HepG2 (cell line): ENCODE results near the gene MIDN. TPM values are rescaled to one million over a fixed set of nuclear protein-coding genes. Genes with fewer than 3 reads are reported as not detected.

Experiments used
- ASH2L ChIP-seq: fragments of 300-600, 200-600 bp; sonication (generic); IDR thresholded peaks from 2 replicates; pipeline ENCODE4 v1.7.0; 2017; ENCODE audit warnings: low read depth, mild to moderate bottlenecking, moderate library complexity, mixed read lengths, low read length; ENCODE audit not compliant: insufficient read length
- BATF2 ChIP-seq: sonication (generic); formaldehyde crosslinking; IDR thresholded peaks from 2 replicates; pipeline ENCODE4 v1.8.0; 2022; ENCODE audit warnings: mild to moderate bottlenecking, missing genetic modification reagents, moderate library complexity
- BORCS8-MEF2B ChIP-seq: sonication (generic); formaldehyde crosslinking; IDR thresholded peaks from 2 replicates; pipeline ENCODE4 v1.8.0; 2022; ENCODE audit warnings: mild to moderate bottlenecking, missing genetic modification reagents
- GATAD1 ChIP-seq: IDR thresholded peaks from 2 replicates; pipeline ENCODE4 v1.6.1; 2016; ENCODE audit warnings: missing genetic modification reagents, missing compliant biosample characterization
- HDAC2 ChIP-seq: sonication (generic); formaldehyde crosslinking; IDR thresholded peaks from 2 replicates; pipeline ENCODE4 v1.4.0; 2020; ENCODE audit warnings: missing genetic modification reagents
- HINFP ChIP-seq: sonication (generic); formaldehyde crosslinking; IDR thresholded peaks from 2 replicates; pipeline ENCODE4 v1.4.0; 2020; ENCODE audit warnings: low read depth, mild to moderate bottlenecking, missing genetic modification reagents
- HNF4A ChIP-seq: sonication (generic); formaldehyde crosslinking; IDR thresholded peaks from 2 replicates; pipeline ENCODE4 v1.4.0; 2020; ENCODE audit warnings: missing genetic modification reagents
- KDM4B ChIP-seq: sonication (generic); formaldehyde crosslinking; IDR thresholded peaks from 2 replicates; pipeline ENCODE4 v1.4.0; 2020; ENCODE audit warnings: missing genetic modification reagents
- MXD3 ChIP-seq: IDR thresholded peaks from 2 replicates; pipeline ENCODE4 v1.6.1; 2016; ENCODE audit warnings: mild to moderate bottlenecking, missing biosample characterization, missing genetic modification reagents
- PHF21A ChIP-seq: sonication (generic); formaldehyde crosslinking; IDR thresholded peaks from 2 replicates; pipeline ENCODE4 v1.5.0; 2020; ENCODE audit warnings: mild to moderate bottlenecking, missing genetic modification reagents
- RARA ChIP-seq: IDR thresholded peaks from 2 replicates; pipeline ENCODE4 v1.6.1; 2016; ENCODE audit warnings: missing genetic modification reagents, missing compliant biosample characterization
- SOX6 ChIP-seq, 2 experiments: fragments of 450-650 bp in 1 of 2; sonication (generic) in 1 of 2; formaldehyde crosslinking in 1 of 2; IDR thresholded peaks; 2 replicates each; pipeline versions ENCODE4 v1.4.0 to v1.6.1; 2017 to 2020; ENCODE audit warnings: antibody characterized with exemption in 1 of 2, mild to moderate bottlenecking in 1 of 2, missing genetic modification reagents in 1 of 2
- TAF1 ChIP-seq: sonication (generic); formaldehyde crosslinking; IDR thresholded peaks from 2 replicates; pipeline ENCODE4 v1.4.0; 2020; ENCODE audit warnings: missing genetic modification reagents
- ZNF142 ChIP-seq: sonication (generic); formaldehyde crosslinking; IDR thresholded peaks from 2 replicates; pipeline ENCODE4 v1.4.0; 2020; ENCODE audit warnings: missing genetic modification reagents
- ZNF263 ChIP-seq: sonication (generic); formaldehyde crosslinking; IDR thresholded peaks from 2 replicates; pipeline ENCODE4 v1.4.0; 2020; ENCODE audit warnings: missing genetic modification reagents
- ZNF350 ChIP-seq: sonication (generic); formaldehyde crosslinking; IDR thresholded peaks from 2 replicates; pipeline ENCODE4 v1.4.0; 2020; ENCODE audit warnings: mild to moderate bottlenecking, low read depth, missing genetic modification reagents, borderline replicate concordance
- ZNF746 ChIP-seq: sonication (generic); formaldehyde crosslinking; IDR thresholded peaks from 2 replicates; pipeline ENCODE4 v1.8.0; 2022; ENCODE audit warnings: mild to moderate bottlenecking, missing genetic modification reagents
- ZNF766 ChIP-seq: sonication (generic); formaldehyde crosslinking; IDR thresholded peaks from 2 replicates; pipeline ENCODE4 v1.5.0; 2020; ENCODE audit warnings: missing genetic modification reagents, borderline replicate concordance
- ZSCAN25 ChIP-seq: sonication (generic); formaldehyde crosslinking; IDR thresholded peaks from 2 replicates; pipeline ENCODE4 v1.8.0; 2022; ENCODE audit warnings: mild to moderate bottlenecking, missing genetic modification reagents
- polyA plus RNA-seq, 8 experiments: library from polyadenylated mRNA; depleted of rRNA in 3 of 8; stranded (reverse) in 7 of 8; unstranded in 1 of 8; fragments of >200 nt; fragmentation: Illumina TruSeq in 4 of 8; extraction: Trizol in 4 of 8; gene quantifications; 2 replicates each; pipeline versions ENCODE4 v1.2.1 to v1.2.3, GENCODE V29; 2011 to 2016; ENCODE audit warnings: low read depth in 4 of 8, missing spikeins in 1 of 8, mixed read lengths in 1 of 8; ENCODE audit not compliant: insufficient read depth in 1 of 8
- total RNA-seq, 5 experiments: library from RNA; depleted of rRNA; stranded (reverse); fragments of >200 nt; fragmentation: Illumina TruSeq; extraction: Trizol; gene quantifications; 2 replicates each; pipeline ENCODE4 v1.2.3, GENCODE V29; 2016; ENCODE audit warnings: low read depth in 1 of 5

The MIDN gene
- total and polyA plus RNA-seq, 2 of the 13 experiments (the other 11 are each of a cell fraction or from before 2014, with no cell fraction given) = 8.4 to 18.0 TPM

GRCh38 chr19:1205114-1206099, 43.0 kb upstream of the MIDN start, which contains the start of gene STK11 (continued):
- TF ChIP-seq ASH2L = peak; percentile 56
- no peak for TF ChIP-seq ZNF263 (CRISPR knock-in tag)
- TF ChIP-seq BORCS8-MEF2B = peak; percentile 31; the same call in 1 of the 2 replicates
- TF ChIP-seq TAF1 (CRISPR knock-in tag) = peak; percentile 85
- no peak; the same call in 1 of the 2 replicates for TF ChIP-seq HDAC2
- 0 out of 2 replicates have a peak, but pooled peaks have one; percentile 24 for TF ChIP-seq ZNF746 (CRISPR knock-in tag)
- TF ChIP-seq ZNF142 (CRISPR knock-in tag) = peak; percentile 62; the same call in 1 of the 2 replicates
- TF ChIP-seq GATAD1 = peak; percentile 78; the same call in 1 of the 2 replicates
- TF ChIP-seq HNF4A (CRISPR knock-in tag) = peak; percentile 48; the same call in 1 of the 2 replicates
- TF ChIP-seq ZSCAN25 (CRISPR knock-in tag) = peak; percentile 79
- TF ChIP-seq SOX6 (IDR thresholded peaks at IDR 0.05) = no peak
- TF ChIP-seq SOX6 (CRISPR knock-in tag; IDR thresholded peaks at IDR 0.05) = peak; percentile 63
- peak; percentile 40; the same call in 1 of the 2 replicates for TF ChIP-seq KDM4B (CRISPR knock-in tag)
- 0 out of 2 replicates have a peak, but pooled peaks have one; percentile 32 for TF ChIP-seq ZNF766 (CRISPR knock-in tag)
- TF ChIP-seq MXD3 (CRISPR knock-in tag) = no peak
- peak; percentile 62; the same call in 1 of the 2 replicates for TF ChIP-seq HINFP
- TF ChIP-seq BATF2 (CRISPR knock-in tag) = no peak
- TF ChIP-seq ZNF350 (CRISPR knock-in tag) = peak; percentile 79; the same call in 1 of the 2 replicates
- TF ChIP-seq RARA (CRISPR knock-in tag) = peak; percentile 80
- TF ChIP-seq PHF21A = peak; percentile 70; the same call in 1 of the 2 replicates
